Measurements from ENCODE around the gene AAR2.

AAR2 gene

GRCh38 chr20:36243726-36244125 lies 7.4 kb downstream of the AAR2 start:
- H3K4me2 ChIP-seq (ENCODE audit: low read length) = no peak overlapping the region
- H3K4me1 ChIP-seq (ENCODE audit: control insufficient read depth, insufficient read depth, low read length) = no peaks in the 10 kb centered on the region
- no peak overlapping the region for H3K4me3 ChIP-seq (ENCODE audit: low read length)
- H3K9ac ChIP-seq (ENCODE audit: low read depth, low read length) = no peak overlapping the region
- no peaks in the 10 kb centered on the region for H3K27me3 ChIP-seq (ENCODE audit: control insufficient read depth, insufficient read depth, low read length)
- H3K9me3 ChIP-seq (replicated peaks; ENCODE audit: low read length) = no peaks in the 10 kb centered on the region
- H3K36me3 ChIP-seq (ENCODE audit: insufficient read depth, low read length) = peaks cover 69% of the 10 kb centered on the region

GRCh38 chr20:36246401-36246800 lies 10.1 kb downstream of the AAR2 start:
- H3K4me2 ChIP-seq (ENCODE audit: low read length) = no peak overlapping the region
- no peaks in the 10 kb centered on the region for H3K27me3 ChIP-seq (ENCODE audit: control insufficient read depth, insufficient read depth, low read length)
- no peaks in the 10 kb centered on the region for H3K4me1 ChIP-seq (ENCODE audit: control insufficient read depth, insufficient read depth, low read length)
- no peaks in the 10 kb centered on the region for H3K9me3 ChIP-seq (replicated peaks; ENCODE audit: low read length)
- peaks cover 69% of the 10 kb centered on the region for H3K36me3 ChIP-seq (ENCODE audit: insufficient read depth, low read length)
- H3K9ac ChIP-seq (ENCODE audit: low read depth, low read length) = no peak overlapping the region
- no peak overlapping the region for H3K4me3 ChIP-seq (ENCODE audit: low read length)

DNA sequence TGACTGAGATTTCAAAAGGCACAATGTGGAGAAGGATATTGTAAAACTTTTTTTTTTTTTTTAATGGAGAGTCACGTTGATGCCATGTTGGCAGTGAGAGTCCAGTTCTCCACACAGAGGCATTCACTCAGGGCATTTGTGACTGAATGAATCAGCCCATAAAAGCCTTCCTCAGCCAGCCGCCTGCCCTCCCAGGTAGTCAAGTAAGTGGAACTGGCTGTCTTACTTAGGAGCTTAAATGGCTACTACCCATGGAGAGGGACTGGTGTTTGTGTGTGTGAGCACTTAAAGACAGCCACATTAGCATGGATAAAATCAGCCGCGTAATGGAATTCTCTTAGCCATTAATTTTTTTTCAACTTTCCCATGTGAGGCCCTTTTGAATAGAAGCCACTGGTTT lies 12.6 kb downstream of the AAR2 start:
- H3K27me3 ChIP-seq (ENCODE audit: control insufficient read depth, insufficient read depth, low read length) = no peaks in the 10 kb centered on the region

GRCh38 chr20:36249450-36249849 lies 13.2 kb downstream of the AAR2 start:
- Histone ChIP-seq H3K9ac (ENCODE audit: low read depth, low read length) (no peak overlapping the region), H3K36me3 (ENCODE audit: insufficient read depth, low read length) (peaks cover 76% of the 10 kb centered on the region), H3K27me3 (ENCODE audit: control insufficient read depth, insufficient read depth, low read length) (no peaks in the 10 kb centered on the region)

More for the DNA sequence above, 12.6 kb downstream of the AAR2 start:
- Histone ChIP-seq H3K4me2 (ENCODE audit: low read length) (no peak overlapping the region), H3K4me3 (ENCODE audit: low read length) (no peak overlapping the region), H3K4me1 (ENCODE audit: control insufficient read depth, insufficient read depth, low read length) (no peaks in the 10 kb centered on the region), H3K36me3 (ENCODE audit: insufficient read depth, low read length) (peaks cover 77% of the 10 kb centered on the region), H3K9ac (ENCODE audit: low read depth, low read length) (no peak overlapping the region), H3K9me3 (replicated peaks; ENCODE audit: low read length) (no peaks in the 10 kb centered on the region)

DNA sequence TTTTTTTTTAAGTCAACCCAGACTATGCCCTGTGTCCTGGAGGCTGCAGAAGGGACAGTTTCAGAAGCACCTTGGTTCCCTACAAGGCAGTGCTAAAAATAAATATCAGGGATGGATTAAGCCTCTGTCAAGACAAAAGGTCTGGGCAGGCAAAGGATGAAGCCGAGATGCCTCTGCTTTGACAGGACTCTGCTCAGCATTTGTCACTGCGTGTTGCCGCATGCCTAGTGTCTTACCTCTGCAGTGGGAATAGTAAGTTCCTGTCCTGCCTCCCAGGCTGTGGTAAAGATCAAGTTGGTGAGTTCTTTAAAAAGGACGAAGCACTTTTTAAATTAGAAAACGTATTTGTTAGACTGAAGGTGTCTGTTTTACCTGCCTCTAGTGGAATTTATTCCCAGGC lies 15.1 kb downstream of the AAR2 start:
- Histone ChIP-seq H3K27me3 (ENCODE audit: control insufficient read depth, insufficient read depth, low read length) (no peaks in the 10 kb centered on the region), H3K36me3 (ENCODE audit: insufficient read depth, low read length) (peaks cover 63% of the 10 kb centered on the region), H3K4me2 (ENCODE audit: low read length) (no peak overlapping the region), H3K9me3 (replicated peaks; ENCODE audit: low read length) (no peaks in the 10 kb centered on the region), H3K9ac (ENCODE audit: low read depth, low read length) (no peak overlapping the region), H3K4me1 (ENCODE audit: control insufficient read depth, insufficient read depth, low read length) (no peaks in the 10 kb centered on the region), H3K4me3 (ENCODE audit: low read length) (no peak overlapping the region)

More at GRCh38 chr20:36249450-36249849, 13.2 kb downstream of the AAR2 start:
- H3K4me3 ChIP-seq (ENCODE audit: low read length) = no peak overlapping the region
- no peaks in the 10 kb centered on the region for H3K9me3 ChIP-seq (replicated peaks; ENCODE audit: low read length)
- no peaks in the 10 kb centered on the region for H3K4me1 ChIP-seq (ENCODE audit: control insufficient read depth, insufficient read depth, low read length)
- H3K4me2 ChIP-seq (ENCODE audit: low read length) = no peak overlapping the region

- Histone ChIP-seq H3K4me2 (ENCODE audit: low read length) (no peak overlapping the region), H3K9me3 (replicated peaks; ENCODE audit: low read length) (no peaks in the 10 kb centered on the region), H3K27me3 (ENCODE audit: control insufficient read depth, insufficient read depth, low read length) (no peaks in the 10 kb centered on the region), H3K4me3 (ENCODE audit: low read length) (no peak overlapping the region), H3K9ac (ENCODE audit: low read depth, low read length) (no peak overlapping the region), H3K36me3 (ENCODE audit: insufficient read depth, low read length) (peaks cover 57% of the 10 kb centered on the region), H3K4me1 (ENCODE audit: control insufficient read depth, insufficient read depth, low read length) (no peaks in the 10 kb centered on the region)
Measured at GRCh38 chr20:36252511-36252910, 16.2 kb downstream of the AAR2 start.

- Histone ChIP-seq H3K9ac (ENCODE audit: low read depth, low read length) (no peak overlapping the region), H3K27me3 (ENCODE audit: control insufficient read depth, insufficient read depth, low read length) (no peaks in the 10 kb centered on the region), H3K4me2 (ENCODE audit: low read length) (no peak overlapping the region), H3K9me3 (replicated peaks; ENCODE audit: low read length) (no peaks in the 10 kb centered on the region), H3K4me3 (ENCODE audit: low read length) (no peak overlapping the region), H3K36me3 (ENCODE audit: insufficient read depth, low read length) (peaks cover 54% of the 10 kb centered on the region), H3K4me1 (ENCODE audit: control insufficient read depth, insufficient read depth, low read length) (no peaks in the 10 kb centered on the region)
Measured at GRCh38 chr20:36253036-36253435, 16.8 kb downstream of the AAR2 start.

DNA sequence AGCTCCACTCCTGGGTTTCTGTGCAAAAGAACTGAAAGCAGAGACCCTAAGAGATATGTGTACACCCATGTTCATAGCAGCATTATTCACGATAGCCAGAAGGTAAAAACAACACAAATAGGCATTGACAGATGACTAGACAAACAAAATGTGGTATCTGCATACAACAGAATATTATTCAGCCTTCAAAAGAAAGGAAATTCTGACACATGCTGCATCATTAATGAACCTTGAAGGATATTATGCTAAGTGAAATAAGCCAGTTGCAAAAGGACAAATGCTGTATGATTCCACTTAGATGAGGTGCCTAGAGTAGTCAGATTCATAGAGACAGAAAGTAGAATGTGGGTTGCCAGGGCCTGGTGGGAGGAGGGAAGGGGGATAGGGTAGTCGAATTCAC lies 17.8 kb downstream of the AAR2 start:
- Histone ChIP-seq H3K4me1 (ENCODE audit: control insufficient read depth, insufficient read depth, low read length) (no peaks in the 10 kb centered on the region), H3K4me2 (ENCODE audit: low read length) (no peak overlapping the region), H3K36me3 (ENCODE audit: insufficient read depth, low read length) (peaks cover 45% of the 10 kb centered on the region), H3K9me3 (replicated peaks; ENCODE audit: low read length) (no peaks in the 10 kb centered on the region), H3K4me3 (ENCODE audit: low read length) (no peak overlapping the region), H3K27me3 (ENCODE audit: control insufficient read depth, insufficient read depth, low read length) (no peaks in the 10 kb centered on the region), H3K9ac (ENCODE audit: low read depth, low read length) (no peak overlapping the region)

GRCh38 chr20:36255445-36255844 lies 19.2 kb downstream of the AAR2 start:
- Histone ChIP-seq H3K9ac (ENCODE audit: low read depth, low read length) (no peak overlapping the region), H3K36me3 (ENCODE audit: insufficient read depth, low read length) (peaks cover 37% of the 10 kb centered on the region), H3K27me3 (ENCODE audit: control insufficient read depth, insufficient read depth, low read length) (no peaks in the 10 kb centered on the region), H3K4me2 (ENCODE audit: low read length) (no peak overlapping the region), H3K9me3 (replicated peaks; ENCODE audit: low read length) (no peaks in the 10 kb centered on the region), H3K4me1 (ENCODE audit: control insufficient read depth, insufficient read depth, low read length) (no peaks in the 10 kb centered on the region), H3K4me3 (ENCODE audit: low read length) (no peak overlapping the region)

DNA sequence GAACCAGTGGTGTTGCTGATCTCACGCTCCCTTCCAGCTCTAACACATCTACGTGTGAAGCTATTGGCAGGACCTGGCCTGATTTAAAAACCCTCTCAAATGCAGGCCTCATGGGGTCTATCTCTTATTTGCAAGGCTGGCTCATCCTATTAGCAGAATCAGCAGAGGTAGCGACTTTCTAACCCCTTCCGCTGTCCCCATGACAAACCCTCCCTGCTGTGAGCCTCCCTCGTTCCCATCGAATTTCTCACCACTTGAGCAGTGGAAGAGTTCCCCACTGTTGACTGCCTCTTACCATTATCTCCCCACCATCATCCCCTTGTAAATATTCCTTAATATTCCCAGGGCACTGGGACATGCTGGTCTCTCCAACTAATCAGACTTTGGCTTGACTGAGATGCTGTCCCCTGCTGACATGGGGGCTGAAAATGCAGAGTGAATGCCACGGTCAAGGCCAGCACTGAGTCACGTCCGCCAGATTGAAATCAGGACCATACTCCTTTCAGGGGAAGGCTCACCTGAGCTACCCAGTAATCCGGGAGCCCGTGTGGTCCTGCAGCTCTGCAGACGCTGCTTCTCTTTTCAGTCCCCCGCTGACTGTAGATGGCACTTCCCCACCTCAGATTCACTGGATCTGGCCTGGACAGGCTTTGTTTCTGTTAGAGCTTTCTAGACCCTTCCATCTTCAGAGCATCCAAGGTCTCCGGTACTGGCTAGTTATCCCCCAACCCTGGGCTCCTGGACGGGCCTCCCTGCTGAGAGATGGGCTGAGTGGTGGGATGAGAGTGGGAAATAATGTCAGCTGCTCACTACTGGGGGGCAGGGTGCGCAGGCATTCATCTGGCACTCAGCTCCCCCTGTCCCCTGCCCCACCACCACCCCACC lies 23.1 kb downstream of the AAR2 start:
- Histone ChIP-seq H3K4me3 (ENCODE audit: low read length) (no peak overlapping the region), H3K4me2 (ENCODE audit: low read length) (no peak overlapping the region), H3K27me3 (ENCODE audit: control insufficient read depth, insufficient read depth, low read length) (peaks cover 8% of the 10 kb centered on the region), H3K9me3 (replicated peaks; ENCODE audit: low read length) (no peaks in the 10 kb centered on the region), H3K9ac (ENCODE audit: low read depth, low read length) (no peak overlapping the region), H3K36me3 (ENCODE audit: insufficient read depth, low read length) (peaks cover 10% of the 10 kb centered on the region), H3K4me1 (ENCODE audit: control insufficient read depth, insufficient read depth, low read length) (no peaks in the 10 kb centered on the region)

DNA sequence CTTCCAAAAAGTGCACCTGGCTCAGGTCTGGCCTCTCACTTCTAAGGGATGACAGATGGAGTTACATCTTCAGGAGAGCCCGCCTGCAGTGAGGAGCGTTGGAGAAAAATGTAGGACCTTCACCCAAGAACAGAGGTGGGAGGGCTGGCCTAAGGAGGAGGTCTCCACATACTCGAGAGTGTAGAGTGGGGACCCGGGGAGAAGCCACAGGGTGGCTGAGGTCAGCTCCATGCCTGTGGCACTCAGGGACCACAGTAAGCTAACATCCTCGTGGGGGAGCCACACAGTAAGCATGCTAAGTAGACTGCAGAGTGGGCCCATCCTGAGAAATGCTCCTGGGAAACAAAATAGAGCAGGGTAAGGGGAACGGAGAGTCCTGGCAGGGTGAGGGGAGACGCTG lies 24.0 kb downstream of the AAR2 start:
- Histone ChIP-seq H3K4me2 (ENCODE audit: low read length) (no peak overlapping the region), H3K9ac (ENCODE audit: low read depth, low read length) (no peak overlapping the region), H3K4me3 (ENCODE audit: low read length) (no peak overlapping the region), H3K36me3 (ENCODE audit: insufficient read depth, low read length) (peaks cover 8% of the 10 kb centered on the region), H3K4me1 (ENCODE audit: control insufficient read depth, insufficient read depth, low read length) (no peaks in the 10 kb centered on the region), H3K27me3 (ENCODE audit: control insufficient read depth, insufficient read depth, low read length) (peaks cover 17% of the 10 kb centered on the region), H3K9me3 (replicated peaks; ENCODE audit: low read length) (no peaks in the 10 kb centered on the region)

All from skeletal muscle satellite cell (primary cell).